Choroid plexus epithelial cell (primary cell): Measurements from ENCODE around the gene MACROH2A2.

Source experiments
- DNase-seq: peaks from one replicate; pipeline ENCODE4 v3.0.0-alpha.2; 2010; ENCODE audit warnings: low read depth
- H3K4me3 ChIP-seq: 2 replicates; pipeline ENCODE4 v1.5.1; 2011; ENCODE audit warnings: low read depth, mild to moderate bottlenecking, control low read depth, low read length, moderate library complexity
- CTCF ChIP-seq: conservative IDR thresholded peaks from 2 replicates; pipeline ENCODE4 v1.5.1; 2011; ENCODE audit warnings: low read depth, mild to moderate bottlenecking, control low read depth, inconsistent platforms, low read length, moderate library complexity

MACROH2A2 gene

DNA sequence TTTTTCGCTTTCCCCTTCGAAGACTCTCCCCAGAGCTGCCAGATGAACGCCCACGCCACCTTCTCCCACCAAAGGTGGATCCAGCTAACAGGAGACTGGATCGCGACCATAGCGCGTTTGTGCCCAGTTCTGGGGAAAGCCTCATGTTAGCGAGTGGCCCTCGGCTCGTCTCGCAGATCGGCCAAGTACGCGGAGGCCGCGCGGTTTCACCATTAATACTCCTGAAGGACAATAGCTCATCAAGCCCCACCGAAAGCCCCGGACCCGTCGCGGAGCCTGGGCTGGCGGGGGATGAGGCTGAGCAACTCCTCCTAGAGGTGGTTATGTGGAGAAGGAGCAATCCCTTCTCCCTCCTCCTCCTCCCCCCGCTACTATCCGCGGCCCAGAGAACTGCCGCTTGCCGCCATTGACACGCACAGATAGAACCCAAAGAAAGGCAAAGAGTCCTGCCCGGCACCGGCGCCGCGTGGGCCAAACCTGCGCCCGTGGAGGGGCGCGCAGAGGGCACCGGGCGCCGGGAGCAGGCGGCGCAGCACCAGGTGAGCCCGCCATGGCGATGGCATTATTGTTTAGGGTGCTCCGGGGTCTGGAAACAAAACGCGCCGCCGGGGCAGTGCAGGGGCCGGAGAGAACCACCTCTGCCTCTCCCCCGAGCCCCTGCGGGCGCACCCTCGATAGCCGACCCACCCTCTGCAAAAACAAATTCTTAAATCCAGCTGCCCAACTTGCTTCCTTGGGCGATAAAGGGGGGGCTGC is at the start of gene MACROH2A2:
MACROH2A2 (plus strand) TSS at position 385 of the 756 bp plus-strand sequence. CDS start 22,813 bp downstream, outside the sequence.
- peak; percentile 72 for DNase-seq
- TF ChIP-seq CTCF: peak; percentile 60
- peak within 1 kb of the TSS; percentile 66 for H3K4me3 ChIP-seq

DNA sequence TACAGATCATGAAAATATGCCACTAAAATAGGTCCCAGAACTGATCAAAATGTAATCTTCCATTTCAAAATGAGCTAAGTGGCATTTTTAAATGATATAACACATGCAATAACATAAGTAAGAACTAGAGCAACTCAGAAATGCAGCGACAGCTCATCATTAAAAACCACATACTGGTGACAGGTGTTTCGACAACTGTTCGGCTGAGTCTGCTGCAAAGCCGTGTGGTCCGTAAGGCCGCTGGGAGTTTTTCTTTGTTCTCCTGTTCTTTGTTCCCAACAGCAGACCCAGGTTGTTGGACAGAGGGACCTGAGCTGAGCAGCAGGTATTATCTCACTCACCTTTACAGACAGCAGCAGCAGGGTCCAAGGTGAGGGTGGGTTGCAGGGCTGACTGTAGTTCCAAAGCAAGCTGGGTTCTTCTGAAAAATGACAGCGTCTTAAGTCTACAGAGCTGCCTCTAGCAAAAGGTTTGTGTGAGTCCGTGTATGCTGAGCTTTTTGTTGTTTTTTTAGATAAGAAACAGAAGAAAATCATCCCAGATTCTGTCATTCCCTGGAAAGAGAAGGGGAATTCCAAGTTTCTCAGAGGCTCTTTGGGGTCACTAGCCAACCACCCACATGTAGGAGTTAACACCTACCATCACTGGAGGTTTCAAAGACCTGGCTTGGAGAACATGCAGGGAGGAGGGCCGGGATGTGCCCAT is 45.4 kb upstream of the MACROH2A2 start:
- DNase-seq: peak; percentile 50
- no peak overlapping the region for H3K4me3 ChIP-seq
- TF ChIP-seq CTCF: no peak

DNA sequence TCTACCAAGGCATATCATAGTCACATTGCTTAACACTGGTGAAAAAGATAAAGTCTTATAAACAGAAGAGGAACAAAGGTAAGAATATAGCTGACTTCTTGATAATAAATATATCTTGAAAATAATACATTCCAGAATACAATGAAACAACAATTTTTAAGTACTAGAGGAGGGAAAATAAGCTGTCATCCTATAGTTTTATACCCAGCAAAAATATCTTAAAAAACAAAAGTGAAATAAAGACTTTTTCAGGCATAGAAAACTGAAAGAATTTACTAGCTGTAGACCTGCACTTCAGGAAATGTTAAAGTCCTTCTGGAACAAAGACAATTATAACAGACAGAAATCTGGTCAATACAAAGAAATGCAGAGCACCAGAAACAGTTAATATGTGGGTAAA is 21.4 kb upstream of the MACROH2A2 start:
- TF ChIP-seq CTCF: no peak
- no peak overlapping the region for H3K4me3 ChIP-seq
- no peak for DNase-seq

- TF ChIP-seq CTCF: no peak
- no peak for DNase-seq
- no peak overlapping the region for H3K4me3 ChIP-seq
These were observed 19.9 kb upstream of the MACROH2A2 start for GRCh38 chr10:70032667-70033289.

GRCh38 chr10:70034232-70034631 is 18.4 kb upstream of the MACROH2A2 start:
- H3K4me3 ChIP-seq: no peak overlapping the region
- no peak for TF ChIP-seq CTCF
- DNase-seq: peak; percentile 14

- no peak for TF ChIP-seq CTCF
- no peak overlapping the region for H3K4me3 ChIP-seq
- no peak for DNase-seq
These were observed 17.1 kb upstream of the MACROH2A2 start for GRCh38 chr10:70035531-70035930.
